GM19023 (cell line): ENCODE results near the gene MRPL39.

Experiments
- ATAC-seq: cut with Tn5 transposase; IDR thresholded peaks from one replicate; pipeline ENCODE4 v1.9.1; 2021; ENCODE audit warnings: mild to moderate bottlenecking, moderate library complexity; ENCODE audit not compliant: unreplicated experiment

Gene MRPL39

GRCh38 chr21:25541042-25541441 is 66.2 kb downstream of the MRPL39 start:
- no peak for ATAC-seq

GRCh38 chr21:25539606-25540005 is 67.7 kb downstream of the MRPL39 start:
- no peak for ATAC-seq

- ATAC-seq, result no peak
Measured at GRCh38 chr21:25537174-25537573, 70.1 kb downstream of the MRPL39 start.

- no peak for ATAC-seq
Measured at GRCh38 chr21:25536752-25537151, 70.5 kb downstream of the MRPL39 start.

GRCh38 chr21:25535849-25536248 is 71.4 kb downstream of the MRPL39 start:
- no peak for ATAC-seq
